SKM-1 treated with dmso at 0.1 percent for 144 hours (cell line): ENCODE data around the gene FANCE.
"Not testable (repeated sequence)": the region's sequence is repeated elsewhere in the genome, so short reads cannot be mapped to it uniquely, and the experiment has no call there.

ENCODE experiments used
- DNase-seq: peaks from one replicate; lab custom pipeline; 2025; ENCODE audit not compliant: unreplicated experiment; lab: John Stamatoyannopoulos, UW

FANCE gene

GRCh38 chr6:35496841-35497570 is 44.9 kb downstream of the FANCE start, which contains the start of gene TEAD3:
TSS of gene TEAD3 (minus strand) at chr6:35497079.
- DNase-seq: peak; percentile 51

- DNase-seq: peak; percentile 33
Observed at GRCh38 chr6:35497571-35498421, 45.7 kb downstream of the FANCE start.

- no peak for DNase-seq
Observed at GRCh38 chr6:35498422-35499067, 46.4 kb downstream of the FANCE start.

GRCh38 chr6:35499372-35499771 is 47.2 kb downstream of the FANCE start:
- DNase-seq: no peak

DNA sequence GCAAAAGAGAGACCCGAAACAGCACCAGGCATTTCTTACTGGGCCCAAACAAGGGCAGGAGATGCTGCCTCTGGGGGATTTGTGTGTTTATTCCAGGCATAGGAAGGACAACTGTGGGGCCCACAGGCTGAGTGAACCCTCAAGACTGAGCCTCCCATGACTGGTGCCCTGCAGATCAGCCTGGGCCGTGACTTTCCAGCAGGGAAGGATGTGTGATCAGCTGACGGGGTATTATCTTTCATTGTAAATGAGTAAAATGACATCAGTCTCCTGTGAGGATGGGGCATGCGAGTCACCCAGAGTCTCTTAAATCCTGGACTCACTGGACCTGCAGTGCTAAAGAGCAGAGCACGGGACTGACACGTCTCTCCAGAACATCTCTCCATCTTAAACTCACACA is 48.6 kb downstream of the FANCE start:
- DNase-seq: no peak

DNA sequence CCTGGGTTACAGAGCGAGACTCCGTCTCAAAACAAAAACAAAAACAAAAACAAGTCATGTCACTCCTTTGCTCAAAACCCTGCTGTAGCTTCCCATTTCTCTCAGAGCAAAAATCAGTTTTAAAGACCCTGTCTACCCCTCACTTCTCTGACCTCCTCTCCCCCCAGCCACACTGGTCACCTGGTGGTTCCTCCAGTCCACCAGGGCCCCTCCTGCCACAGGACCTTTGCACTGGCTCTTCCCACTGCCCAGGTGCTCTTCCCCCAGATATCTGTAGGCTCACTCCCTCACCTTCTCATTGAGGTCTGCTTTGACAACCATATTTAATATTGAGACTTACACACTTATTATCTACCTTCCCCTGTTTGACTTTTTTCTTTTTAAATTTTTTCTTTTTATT is 49.6 kb downstream of the FANCE start:
- no peak for DNase-seq

GRCh38 chr6:35503534-35503933 is 51.4 kb downstream of the FANCE start:
- no peak for DNase-seq

DNA sequence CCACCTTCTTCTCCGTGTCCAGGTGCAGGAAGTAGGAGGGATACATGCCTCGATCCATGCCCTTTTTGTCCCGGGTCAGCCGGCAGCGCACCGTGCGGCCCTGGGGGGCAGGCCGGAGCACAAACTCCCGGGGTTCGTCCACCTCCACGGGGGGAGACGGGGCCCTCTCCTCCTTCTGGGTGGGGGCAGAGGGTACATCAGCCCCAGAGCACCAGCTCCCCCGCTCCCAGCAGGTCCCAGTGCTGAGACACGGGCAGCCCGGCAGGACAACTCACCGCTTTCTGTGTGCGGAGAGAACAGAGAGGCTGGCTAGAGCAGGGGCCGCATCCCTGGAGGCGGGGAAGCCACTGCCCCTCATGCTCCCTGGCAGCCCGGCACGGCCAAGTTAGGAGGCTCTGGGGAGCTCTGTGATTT is 53.9 kb downstream of the FANCE start:
- no peak for DNase-seq

GRCh38 chr6:35506536-35506935 is 54.4 kb downstream of the FANCE start:
- no peak for DNase-seq

GRCh38 chr6:35507221-35507620 is 55.1 kb downstream of the FANCE start:
- DNase-seq: no peak

DNA sequence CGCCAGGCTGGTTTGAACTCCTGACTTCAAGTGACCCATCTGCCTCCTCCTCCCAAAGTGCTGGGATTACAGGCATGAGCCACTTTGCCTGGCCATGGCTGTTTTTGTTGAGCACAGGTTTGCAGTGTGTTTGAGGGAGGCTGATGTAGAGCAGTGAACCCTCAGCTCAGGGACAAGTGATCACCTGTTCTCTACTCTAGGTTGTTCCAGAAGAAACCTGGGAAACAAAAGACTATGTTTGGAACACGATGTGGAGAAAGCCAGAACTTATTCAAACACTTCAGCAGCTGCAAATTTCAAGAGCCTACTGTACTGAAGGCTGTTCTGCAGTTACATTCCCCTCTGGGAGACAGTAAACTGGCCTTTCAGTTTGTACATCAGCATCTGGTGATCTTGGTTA is 55.9 kb downstream of the FANCE start:
- DNase-seq: no peak

GRCh38 chr6:35508542-35508941 is 56.4 kb downstream of the FANCE start:
- no peak for DNase-seq

- no peak for DNase-seq
Observed at GRCh38 chr6:35510916-35511561, 58.9 kb downstream of the FANCE start.

GRCh38 chr6:35511562-35511941 is 59.4 kb downstream of the FANCE start:
- DNase-seq: no peak

DNA sequence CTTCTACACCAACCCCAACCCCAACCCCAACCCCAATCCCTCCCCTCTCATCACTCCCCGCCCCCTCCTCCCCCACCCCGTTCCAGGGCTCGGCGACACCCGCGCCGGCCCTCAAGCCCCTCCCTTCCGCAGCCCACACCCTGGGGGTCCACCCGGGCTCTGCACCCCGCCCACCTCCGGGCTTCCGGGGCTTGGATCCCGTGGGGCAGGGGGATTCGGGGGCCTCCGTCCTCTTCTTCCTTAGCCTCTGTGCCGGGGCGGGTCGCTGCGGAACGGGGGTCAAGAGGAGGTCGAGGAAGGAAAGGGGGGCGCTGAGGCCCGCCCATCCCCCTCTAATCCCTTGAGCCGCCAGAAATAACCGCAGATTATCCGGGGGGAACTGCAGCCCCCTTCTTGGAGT is 59.9 kb downstream of the FANCE start:
- DNase-seq: no peak

DNA sequence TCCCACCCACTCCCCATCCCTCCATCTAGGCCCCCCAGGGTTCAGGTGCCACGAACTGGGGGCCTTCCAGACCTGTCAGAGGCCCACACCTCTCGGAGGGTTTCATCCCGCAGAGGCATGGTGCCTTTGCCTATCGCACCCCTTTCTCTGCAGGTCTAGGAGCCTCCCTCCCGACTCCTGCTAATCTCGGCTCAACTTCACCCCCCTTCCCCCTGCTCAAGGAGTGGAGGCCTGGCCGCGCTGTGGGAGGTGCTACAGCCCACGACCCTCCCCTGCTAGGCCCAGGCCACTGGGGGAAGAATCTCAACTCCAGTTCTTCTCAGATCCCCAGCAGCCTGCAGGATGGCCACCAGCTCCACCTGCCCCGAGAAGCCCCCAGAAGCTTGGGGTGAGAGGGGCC is 60.6 kb downstream of the FANCE start, which contains the start of gene TULP1:
Gene TULP1 (minus strand): TSS at position 157 of the 400 bp plus-strand sequence. CDS start 38 bp downstream, at position 119.
- no peak for DNase-seq

- no peak for DNase-seq
Observed at GRCh38 chr6:35514587-35514986, 62.4 kb downstream of the FANCE start.

- DNase-seq: not testable (repeated sequence)
Observed at GRCh38 chr6:35515939-35516338, 63.8 kb downstream of the FANCE start.
